Esophagus (tissue), 2 donors: ENCODE results near the gene PPP1R13B. TPM values are rescaled to one million over a fixed set of nuclear protein-coding genes. Genes with fewer than 3 reads are reported as not detected.

Source experiments
- H3K27ac ChIP-seq, 2 donors: one replicate each; pipeline ENCODE4 v1.5.1; 2013; ENCODE audit warnings: low read depth in 2 of 2, mild to moderate bottlenecking in 2 of 2, inconsistent platforms in 1 of 2, low read length in 1 of 2, moderate library complexity in 1 of 2
- H3K27me3 ChIP-seq, 2 donors: one replicate each; pipeline ENCODE4 v1.6.1; 2013; ENCODE audit warnings: low read length in 2 of 2, control low read depth in 1 of 2, mild to moderate bottlenecking in 1 of 2; ENCODE audit not compliant: insufficient read depth in 2 of 2, control insufficient read depth in 1 of 2
- H3K36me3 ChIP-seq, 2 donors: one replicate each; pipeline ENCODE4 v1.6.1; 2013; ENCODE audit warnings: low read length in 1 of 2; ENCODE audit not compliant: control insufficient read depth in 2 of 2, insufficient read depth in 2 of 2
- H3K4me1 ChIP-seq, 2 donors: one replicate each; pipeline ENCODE4 v1.6.1; 2013; ENCODE audit warnings: low read length in 1 of 2; ENCODE audit not compliant: control insufficient read depth in 2 of 2, insufficient read depth in 2 of 2
- H3K4me3 ChIP-seq, 2 donors: one replicate each; pipeline ENCODE4 v1.5.1; 2013; ENCODE audit warnings: low read length in 2 of 2, mild to moderate bottlenecking in 2 of 2, low read depth in 1 of 2, moderate library complexity in 1 of 2
- H3K9me3 ChIP-seq, 2 donors: one replicate each; pipeline ENCODE4 v1.6.1; 2013; ENCODE audit warnings: mild to moderate bottlenecking in 2 of 2, low read depth in 1 of 2, low read length in 1 of 2, moderate library complexity in 1 of 2; ENCODE audit not compliant: control insufficient read depth in 2 of 2, insufficient read depth in 1 of 2
- WGBS, 2 donors: extraction: QIAGEN DNeasy Blood & Tissue Kit; methylation state at CpG; one replicate each; pipeline ENCODE4 v1.1.7; 2013; 5-methylcytosine and 5-hydroxymethylcytosine counted together
- polyA plus RNA-seq, 2 donors: library from polyadenylated mRNA; stranded (reverse); fragments of 200-250 nt; gene quantifications; one replicate each; pipeline ENCODE4 v1.2.3, GENCODE V29; 2013
- donor health status: healthy with polysubstance abuse.
- donor health status: Bipolar disorder and iron deficiency.

Gene PPP1R13B
- polyA plus RNA-seq, 2 donors, result 16.4 to 28.4 TPM

DNA sequence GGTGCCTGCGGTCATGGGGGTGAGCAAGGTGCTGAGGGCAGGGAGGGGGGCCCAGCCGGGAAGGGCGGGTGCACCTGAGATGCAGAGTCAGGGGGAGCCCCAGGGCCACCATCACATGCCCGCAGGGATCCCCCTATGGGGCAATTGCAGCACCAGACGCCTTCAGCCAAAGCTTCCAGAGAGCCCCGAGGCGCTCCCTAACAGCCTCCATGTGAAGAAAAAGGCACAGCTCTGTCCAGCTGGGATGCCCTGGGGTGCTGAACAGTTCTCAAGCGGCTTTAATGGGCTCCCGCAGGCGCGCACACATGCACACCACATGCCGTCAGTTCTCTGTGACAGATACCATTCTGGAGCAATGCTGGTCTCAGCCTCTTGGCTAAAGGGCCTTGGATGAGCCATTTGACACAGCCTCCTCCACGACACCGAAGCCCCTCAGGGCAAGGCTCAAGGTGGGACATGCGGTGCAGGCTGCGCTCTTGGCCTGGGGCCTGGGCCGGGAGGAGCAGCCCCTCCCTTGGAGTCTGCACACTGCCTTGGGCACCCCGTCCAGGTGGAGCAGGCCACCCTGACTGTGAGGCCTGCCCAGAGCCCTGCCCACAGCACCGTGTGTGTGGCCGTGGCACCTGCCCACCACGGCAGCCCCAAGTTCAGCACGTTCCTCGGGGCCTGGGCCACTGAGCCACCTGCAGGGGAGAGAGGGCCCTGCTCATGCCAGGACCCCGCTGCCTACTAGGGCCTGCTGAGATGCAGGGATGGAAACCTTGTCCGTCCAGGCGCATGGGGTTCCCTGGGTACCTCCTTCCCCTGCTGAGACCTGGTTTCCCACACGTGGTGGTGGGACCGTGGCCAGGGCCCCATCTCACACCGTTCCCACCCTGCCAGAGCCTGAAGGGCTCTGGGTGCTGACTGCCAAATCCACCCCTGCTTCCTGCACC lies 139.8 kb downstream of the PPP1R13B start:
- no peaks in the 10 kb centered on the region for H3K27me3 ChIP-seq
- no peak overlapping the region for H3K4me3 ChIP-seq
- H3K4me1 ChIP-seq, result peaks cover 12 to 28% of the 10 kb centered on the region in 2 donors
- H3K9me3 ChIP-seq, result no peaks in the 10 kb centered on the region
- H3K36me3 ChIP-seq, result peaks cover 3 to 45% of the 10 kb centered on the region in 2 donors
- 60 to 72% methylated on average over 27 to 29 of the region's 29 CpGs for WGBS, 2 donors
- H3K27ac ChIP-seq, result peak overlapping the region in 1 of 2 donors; percentile 6

DNA sequence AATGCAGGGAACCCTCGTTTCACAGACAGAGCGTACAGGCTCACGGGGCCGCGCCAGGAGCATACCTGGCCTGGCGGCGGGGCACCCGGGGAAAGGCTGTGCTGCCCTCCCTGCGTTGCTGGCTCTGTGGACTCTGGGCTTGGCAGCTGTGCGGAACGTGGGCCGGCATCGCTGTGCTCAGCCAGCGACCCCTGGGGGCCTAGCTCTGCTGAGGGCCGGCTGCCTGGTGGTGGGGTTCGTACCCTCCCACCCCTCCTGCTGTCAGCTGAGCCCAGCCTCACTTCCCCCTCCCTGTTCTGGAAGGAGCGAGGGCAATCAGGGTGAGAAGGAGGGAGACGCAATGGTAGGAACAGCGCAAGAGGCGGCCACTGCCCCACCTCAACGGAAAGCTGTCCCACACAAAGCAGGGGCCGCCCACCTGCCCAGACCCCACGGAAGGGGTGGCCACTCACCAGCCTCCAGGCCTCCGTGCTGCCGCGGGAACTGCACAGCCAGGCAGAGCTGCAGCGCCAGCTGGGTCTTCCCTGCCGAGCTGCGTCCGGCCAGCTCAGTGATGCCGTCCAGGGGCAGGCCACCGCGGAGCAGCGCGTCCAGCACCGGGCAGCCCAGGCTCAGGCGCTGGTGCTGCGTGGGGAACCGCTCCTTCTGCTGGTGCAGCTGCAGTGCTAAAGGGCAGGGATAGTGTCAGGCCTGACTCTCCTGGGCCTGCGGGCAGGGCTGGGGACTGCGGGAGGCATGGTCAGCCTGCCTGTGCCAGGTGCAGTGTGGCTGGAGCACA lies 140.6 kb downstream of the PPP1R13B start:
- H3K27me3 ChIP-seq, result no peaks in the 10 kb centered on the region
- H3K27ac ChIP-seq, result no peak overlapping the region
- no peak overlapping the region for H3K4me3 ChIP-seq
- peaks cover 7 to 50% of the 10 kb centered on the region in 2 donors for H3K36me3 ChIP-seq
- H3K9me3 ChIP-seq, result peaks cover 0 to 2% of the 10 kb centered on the region in 2 donors
- WGBS, 2 donors, result 87 to 92% methylated on average over 40 to 41 of the region's 41 CpGs
- peaks cover 11 to 23% of the 10 kb centered on the region in 2 donors for H3K4me1 ChIP-seq

DNA sequence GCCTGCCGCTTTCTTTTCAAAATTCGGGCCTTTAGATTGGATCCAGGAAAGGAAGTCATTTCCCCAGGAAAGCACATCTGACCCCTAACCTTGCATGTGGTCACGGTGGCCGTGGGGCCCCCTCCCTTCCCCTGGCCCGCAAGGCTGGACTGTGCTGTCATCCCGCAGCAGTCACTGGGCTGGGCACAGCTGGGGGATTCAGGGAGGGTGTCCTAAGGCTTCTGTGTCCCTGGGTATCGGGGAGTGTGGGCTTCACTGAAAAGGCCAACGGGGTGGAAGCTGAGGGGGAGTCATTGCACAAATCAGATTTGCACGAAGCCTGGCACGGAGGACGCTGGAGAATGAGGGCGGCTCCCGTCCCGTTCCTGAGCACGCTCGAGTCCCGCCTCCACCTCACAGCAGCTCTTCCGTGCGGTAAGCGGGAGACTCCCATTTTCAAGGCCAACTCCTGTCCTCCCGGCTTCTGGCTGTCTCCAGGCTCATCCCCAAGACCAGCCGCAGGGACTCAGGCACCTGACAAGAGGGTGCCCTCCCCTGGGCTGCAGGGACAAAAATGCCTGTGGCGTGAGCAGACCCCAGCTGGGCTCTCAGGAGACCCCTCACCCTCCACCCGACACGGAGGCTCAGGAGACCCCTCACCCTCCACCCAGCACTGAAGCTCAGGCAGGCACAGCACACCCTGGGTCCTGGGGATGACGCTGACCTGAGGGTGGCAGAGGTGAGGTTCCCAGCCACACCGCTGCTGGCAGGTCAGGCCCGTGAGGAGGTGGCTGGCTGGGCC lies 141.7 kb downstream of the PPP1R13B start:
- Histone ChIP-seq H3K4me1 (peaks cover 9 to 23% of the 10 kb centered on the region in 2 donors), H3K27ac (peak overlapping the region; percentile 43 to 48), H3K27me3 (no peaks in the 10 kb centered on the region), H3K9me3 (peaks cover 0 to 2% of the 10 kb centered on the region in 2 donors), H3K36me3 (peaks cover 7 to 51% of the 10 kb centered on the region in 2 donors), H3K4me3 (no peak overlapping the region)
- WGBS, 2 donors, result 74 to 79% methylated on average over 28 of the region's 28 CpGs

DNA sequence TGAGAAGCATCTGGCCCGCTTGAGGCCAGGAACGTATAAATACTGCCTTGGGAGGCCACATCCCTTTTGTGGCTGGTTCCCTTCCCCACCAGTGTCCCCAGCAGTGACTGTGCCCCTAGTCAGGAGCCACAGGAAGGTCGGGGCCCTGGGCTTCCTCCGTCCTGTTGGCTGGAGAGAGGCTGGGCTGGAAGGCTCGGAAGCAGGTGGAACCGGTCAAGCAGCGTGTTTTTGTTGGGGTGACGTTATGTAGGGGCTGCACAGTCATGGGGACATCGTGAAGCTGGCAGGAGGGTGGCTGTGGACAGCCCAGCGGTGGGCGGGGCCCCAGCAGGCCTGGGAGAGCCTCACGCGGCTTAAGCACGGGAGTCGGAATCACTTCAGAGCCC lies 142.3 kb downstream of the PPP1R13B start:
- H3K36me3 ChIP-seq, result peaks cover 7 to 55% of the 10 kb centered on the region in 2 donors
- no peaks in the 10 kb centered on the region for H3K27me3 ChIP-seq
- H3K4me1 ChIP-seq, result peaks cover 9 to 28% of the 10 kb centered on the region in 2 donors
- H3K4me3 ChIP-seq, result no peak overlapping the region
- peaks cover 0 to 2% of the 10 kb centered on the region in 2 donors for H3K9me3 ChIP-seq
- peak overlapping the region; percentile 11 to 38 for H3K27ac ChIP-seq
- 68 to 77% methylated on average over 15 of the region's 15 CpGs for WGBS, 2 donors

DNA sequence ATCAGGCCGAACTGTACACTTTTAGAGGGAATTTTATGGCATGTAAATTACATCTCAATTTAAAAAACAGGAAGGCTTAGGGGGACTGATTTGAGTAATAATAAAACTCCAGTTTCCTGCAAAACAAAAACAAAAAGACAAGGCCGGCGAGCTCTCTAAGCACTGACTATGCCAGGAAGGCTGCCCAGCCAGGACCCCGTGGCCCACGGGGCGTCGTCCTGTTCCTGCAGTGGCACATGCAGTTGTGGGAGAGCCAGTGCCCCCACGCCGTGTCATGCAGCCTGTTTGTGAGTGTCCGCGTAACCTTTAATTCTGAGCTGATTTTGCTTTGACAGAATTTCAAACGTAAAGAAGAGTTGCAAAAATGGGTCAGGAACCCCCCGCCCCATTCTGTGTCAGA lies 142.7 kb downstream of the PPP1R13B start:
- H3K4me1 ChIP-seq, result peaks cover 12 to 29% of the 10 kb centered on the region in 2 donors
- no peak overlapping the region for H3K4me3 ChIP-seq

DNA sequence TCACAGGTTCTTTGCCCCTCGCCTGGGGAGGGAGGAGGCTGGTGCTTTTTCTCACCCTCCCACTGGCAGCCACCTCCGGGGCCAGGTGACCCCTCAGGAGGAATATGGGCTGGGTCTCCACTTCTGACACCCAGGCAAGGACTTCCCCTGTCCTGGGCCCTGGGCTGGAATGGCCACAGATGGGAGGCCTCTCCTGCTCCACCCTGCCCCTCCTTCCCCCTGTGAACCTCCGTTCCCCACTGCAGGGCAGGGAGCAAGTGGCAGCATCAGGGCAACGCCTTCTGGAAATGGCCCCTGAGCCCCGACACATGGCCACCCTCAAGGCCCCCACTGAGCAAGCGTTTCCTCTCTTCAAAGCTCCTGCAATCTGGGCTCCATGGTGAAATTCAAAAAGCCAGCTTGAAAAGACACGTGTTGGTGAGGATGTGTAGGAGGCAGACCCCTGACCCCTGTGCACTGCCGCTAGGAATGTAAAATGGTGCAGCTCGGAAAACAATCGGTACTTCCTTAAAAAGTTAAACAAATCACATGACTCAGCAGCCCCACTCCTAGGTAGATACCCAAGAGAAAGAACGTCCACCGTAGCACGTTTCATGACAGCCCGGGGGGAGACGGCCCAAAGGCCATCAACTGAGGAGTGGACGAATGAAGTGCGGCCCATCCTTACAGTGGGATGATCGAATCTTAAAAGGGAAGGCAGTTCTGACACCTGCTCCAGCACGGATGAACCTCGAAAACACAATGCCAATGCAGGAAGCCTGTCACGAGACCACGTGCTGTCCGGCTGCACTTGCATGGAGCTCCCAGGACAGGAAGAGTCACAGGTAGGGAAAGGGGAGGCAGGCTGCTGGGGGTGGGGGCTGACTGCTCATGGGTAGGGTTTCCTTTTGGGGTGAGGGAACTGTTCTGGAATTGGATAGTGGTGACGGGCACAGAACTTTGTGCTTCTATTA lies 143.7 kb downstream of the PPP1R13B start:
- WGBS, 2 donors, result 74 to 81% methylated on average over 24 of the region's 24 CpGs
- Histone ChIP-seq H3K4me1 (peaks cover 19 to 31% of the 10 kb centered on the region in 2 donors), H3K4me3 (no peak overlapping the region), H3K9me3 (peaks cover 0 to 2% of the 10 kb centered on the region in 2 donors), H3K27ac (peak overlapping the region; percentile 4 to 8), H3K27me3 (no peaks in the 10 kb centered on the region), H3K36me3 (peaks cover 9 to 58% of the 10 kb centered on the region in 2 donors)

More for the DNA sequence above, 142.7 kb downstream of the PPP1R13B start:
- 72 to 76% methylated on average over 13 of the region's 13 CpGs for WGBS, 2 donors
- Histone ChIP-seq H3K27ac (peak overlapping the region; percentile 11 to 34), H3K9me3 (peaks cover 0 to 2% of the 10 kb centered on the region in 2 donors), H3K36me3 (peaks cover 7 to 54% of the 10 kb centered on the region in 2 donors), H3K27me3 (no peaks in the 10 kb centered on the region)

DNA sequence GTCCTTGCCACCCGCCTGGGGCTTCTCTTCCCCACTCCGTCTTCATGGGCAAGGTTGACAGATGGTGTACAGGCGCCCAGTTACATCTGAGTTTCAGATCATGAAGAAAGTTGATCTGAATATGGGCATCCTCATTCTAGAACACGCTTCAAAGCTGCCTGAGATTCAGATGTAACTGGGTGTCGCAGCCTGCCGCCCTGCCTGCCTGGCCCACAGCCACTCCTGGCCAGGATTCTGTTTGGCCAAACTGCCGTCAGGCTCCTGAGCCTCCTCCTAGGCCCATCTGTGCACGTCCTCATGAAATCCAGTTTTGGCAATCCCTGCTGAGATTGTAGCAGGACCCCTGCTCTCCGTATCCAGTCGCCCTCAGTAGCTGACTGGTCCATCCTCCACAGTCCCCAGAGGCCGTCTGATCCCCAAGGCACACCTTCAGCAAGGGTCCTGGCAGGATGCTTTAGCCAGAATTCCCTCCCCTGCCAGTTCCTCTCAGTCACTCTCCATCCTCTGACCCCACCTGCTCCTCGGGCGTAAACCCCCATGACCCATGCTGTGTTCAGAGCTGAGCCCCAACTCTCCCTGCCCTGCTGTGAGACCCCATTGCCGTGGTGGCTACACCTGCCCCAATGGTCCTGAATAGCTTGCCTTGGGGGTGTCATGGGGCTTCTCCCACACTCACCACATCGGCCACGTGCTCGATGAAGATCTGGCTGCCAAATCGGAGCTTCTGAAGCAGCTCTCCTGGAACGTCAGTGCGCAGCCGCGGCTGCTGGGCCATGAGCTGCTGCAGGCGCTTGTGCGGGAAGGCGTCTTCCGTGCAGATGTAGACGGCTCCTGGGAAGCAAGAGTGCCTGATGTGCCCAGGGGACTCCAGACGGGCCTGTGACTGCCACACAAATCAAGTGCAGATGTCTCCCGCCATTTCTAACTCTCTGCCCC lies 144.6 kb downstream of the PPP1R13B start:
- Histone ChIP-seq H3K27ac (no peak overlapping the region), H3K4me1 (peaks cover 17 to 30% of the 10 kb centered on the region in 2 donors), H3K36me3 (peaks cover 9 to 56% of the 10 kb centered on the region in 2 donors), H3K9me3 (peaks cover 0 to 2% of the 10 kb centered on the region in 2 donors), H3K4me3 (no peak overlapping the region), H3K27me3 (no peaks in the 10 kb centered on the region)
- 85 to 90% methylated on average over 29 of the region's 29 CpGs for WGBS, 2 donors

DNA sequence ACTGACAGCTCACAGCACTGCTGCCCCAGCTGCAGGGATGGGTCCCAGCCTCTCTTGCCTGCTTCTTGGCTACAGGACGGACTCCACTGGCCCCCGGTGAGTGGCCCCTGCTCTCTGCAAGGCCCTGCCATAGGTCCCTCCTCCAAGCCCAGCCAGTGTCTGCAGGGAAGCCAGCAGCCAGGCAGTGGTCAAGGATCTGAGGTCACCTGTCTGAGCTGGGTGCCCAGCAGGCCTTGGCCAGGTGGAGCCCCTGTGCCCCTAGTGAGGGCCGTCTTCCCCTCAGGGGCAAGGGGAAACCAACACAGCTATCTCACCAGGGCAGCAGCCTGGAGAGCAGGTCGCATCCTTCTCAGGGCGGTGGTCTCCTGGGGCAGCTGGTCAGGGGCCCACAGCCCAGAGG lies 145.3 kb downstream of the PPP1R13B start:
- Histone ChIP-seq H3K36me3 (peaks cover 9 to 54% of the 10 kb centered on the region in 2 donors), H3K27ac (no peak overlapping the region), H3K9me3 (peaks cover 0 to 2% of the 10 kb centered on the region in 2 donors), H3K4me1 (peaks cover 17 to 33% of the 10 kb centered on the region in 2 donors), H3K4me3 (no peak overlapping the region), H3K27me3 (no peaks in the 10 kb centered on the region)
- 72 to 87% methylated on average over 5 of the region's 5 CpGs for WGBS, 2 donors
